SJSA1 (cell line): ENCODE data around the gene STAT5B. TPM values are rescaled to one million over a fixed set of nuclear protein-coding genes. Genes with fewer than 3 reads are reported as not detected.
"Not testable (repeated sequence)": the region's sequence is repeated elsewhere in the genome, so short reads cannot be mapped to it uniquely, and the experiment has no call there.

Experiments used
- DNase-seq, 2 experiments: peaks; one replicate each; pipeline ENCODE4 v3.0.0-alpha.2; 2015 to 2020; ENCODE audit warnings: low spot score in 2 of 2, low read depth in 1 of 2
- H3K27ac ChIP-seq: fragments of 250-450 bp; sonication (Bioruptor Pico); 2 replicates; pipeline ENCODE4 v1.5.1; 2020; ENCODE audit warnings: mild to moderate bottlenecking, moderate library complexity
- H3K27me3 ChIP-seq: fragments of 250-450 bp; sonication (Bioruptor Pico); replicated peaks from 2 replicates; pipeline ENCODE4 v1.5.1; 2020; ENCODE audit warnings: mild to moderate bottlenecking, moderate library complexity
- H3K36me3 ChIP-seq: fragments of 250-450 bp; sonication (Bioruptor Pico); 2 replicates; pipeline ENCODE4 v1.5.1; 2020; ENCODE audit warnings: mild to moderate bottlenecking
- H3K4me1 ChIP-seq: fragments of 250-450 bp; sonication (Bioruptor Pico); replicated peaks from 2 replicates; pipeline ENCODE4 v1.6.1; 2021; ENCODE audit warnings: mild to moderate bottlenecking
- H3K4me3 ChIP-seq: fragments of 250-450 bp; sonication (Bioruptor Pico); 2 replicates; pipeline ENCODE4 v1.5.1; 2020; ENCODE audit warnings: mild to moderate bottlenecking
- H3K9me3 ChIP-seq: fragments of 250-450 bp; sonication (Bioruptor Pico); replicated peaks from 2 replicates; pipeline ENCODE4 v1.5.1; 2020; ENCODE audit warnings: mild to moderate bottlenecking
- total RNA-seq: library from RNA; depleted of rRNA; stranded (reverse); fragments of >200 nt; shearing (Covaris generic); gene quantifications from 2 replicates; pipeline ENCODE4 v1.2.3, GENCODE V29; 2014

Gene STAT5B
- total RNA-seq, 1 experiment from 2014 or later, result 36.0 TPM

DNA sequence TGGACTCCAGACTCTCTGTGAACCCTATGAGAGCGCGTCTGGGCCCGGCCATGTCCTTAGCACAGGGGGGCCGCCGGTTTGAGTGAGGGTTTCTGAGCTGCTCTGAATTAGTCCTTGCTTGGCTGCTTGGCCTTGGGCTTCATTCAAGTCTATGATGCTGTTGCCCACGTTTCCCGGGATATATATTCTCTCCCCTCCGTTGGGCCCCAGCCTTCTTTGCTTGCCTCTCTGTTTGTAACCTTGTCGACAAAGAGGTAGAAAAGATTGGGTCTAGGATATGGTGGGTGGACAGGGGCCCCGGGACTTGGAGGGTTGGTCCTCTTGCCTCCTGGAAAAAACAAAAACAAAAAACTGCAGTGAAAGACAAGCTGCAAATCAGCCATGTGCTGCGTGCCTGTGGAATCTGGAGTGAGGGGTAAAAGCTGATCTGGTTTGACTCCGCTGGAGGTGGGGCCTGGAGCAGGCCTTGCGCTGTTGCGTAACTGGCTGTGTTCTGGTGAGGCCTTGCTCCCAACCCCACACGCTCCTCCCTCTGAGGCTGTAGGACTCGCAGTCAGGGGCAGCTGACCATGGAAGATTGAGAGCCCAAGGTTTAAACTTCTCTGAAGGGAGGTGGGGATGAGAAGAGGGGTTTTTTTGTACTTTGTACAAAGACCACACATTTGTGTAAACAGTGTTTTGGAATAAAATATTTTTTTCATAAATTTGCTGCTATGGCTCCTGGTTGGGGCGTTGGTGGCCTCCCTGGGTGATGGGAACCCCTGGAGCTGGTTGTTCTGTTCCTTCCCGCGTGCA is 35.2 kb upstream of the STAT5B start:
- no peaks in the 10 kb centered on the region for H3K27me3 ChIP-seq
- no peak for DNase-seq
- H3K36me3 ChIP-seq, result peaks cover 31% of the 10 kb centered on the region
- H3K27ac ChIP-seq, result no peak overlapping the region
- no peaks in the 10 kb centered on the region for H3K4me1 ChIP-seq
- H3K4me3 ChIP-seq, result no peak overlapping the region
- no peaks in the 10 kb centered on the region for H3K9me3 ChIP-seq

DNA sequence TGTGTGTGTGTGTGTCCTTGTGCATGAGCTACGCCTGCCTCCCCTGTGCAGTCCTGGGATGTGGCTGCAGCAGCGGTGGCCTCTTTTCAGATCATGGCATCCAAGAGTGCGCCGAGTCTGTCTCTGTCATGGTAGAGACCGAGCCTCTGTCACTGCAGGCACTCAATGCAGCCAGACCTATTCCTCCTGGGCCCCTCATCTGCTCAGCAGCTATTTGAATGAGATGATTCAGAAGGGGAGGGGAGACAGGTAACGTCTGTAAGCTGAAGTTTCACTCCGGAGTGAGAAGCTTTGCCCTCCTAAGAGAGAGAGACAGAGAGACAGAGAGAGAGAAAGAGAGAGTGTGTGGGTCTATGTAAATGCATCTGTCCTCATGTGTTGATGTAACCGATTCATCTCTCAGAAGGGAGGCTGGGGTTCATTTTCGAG is 34.6 kb upstream of the STAT5B start:
- Histone ChIP-seq H3K27ac (no peak overlapping the region), H3K27me3 (no peaks in the 10 kb centered on the region), H3K9me3 (no peaks in the 10 kb centered on the region), H3K36me3 (peaks cover 25% of the 10 kb centered on the region), H3K4me1 (no peaks in the 10 kb centered on the region), H3K4me3 (no peak overlapping the region)
- DNase-seq, result no peak

DNA sequence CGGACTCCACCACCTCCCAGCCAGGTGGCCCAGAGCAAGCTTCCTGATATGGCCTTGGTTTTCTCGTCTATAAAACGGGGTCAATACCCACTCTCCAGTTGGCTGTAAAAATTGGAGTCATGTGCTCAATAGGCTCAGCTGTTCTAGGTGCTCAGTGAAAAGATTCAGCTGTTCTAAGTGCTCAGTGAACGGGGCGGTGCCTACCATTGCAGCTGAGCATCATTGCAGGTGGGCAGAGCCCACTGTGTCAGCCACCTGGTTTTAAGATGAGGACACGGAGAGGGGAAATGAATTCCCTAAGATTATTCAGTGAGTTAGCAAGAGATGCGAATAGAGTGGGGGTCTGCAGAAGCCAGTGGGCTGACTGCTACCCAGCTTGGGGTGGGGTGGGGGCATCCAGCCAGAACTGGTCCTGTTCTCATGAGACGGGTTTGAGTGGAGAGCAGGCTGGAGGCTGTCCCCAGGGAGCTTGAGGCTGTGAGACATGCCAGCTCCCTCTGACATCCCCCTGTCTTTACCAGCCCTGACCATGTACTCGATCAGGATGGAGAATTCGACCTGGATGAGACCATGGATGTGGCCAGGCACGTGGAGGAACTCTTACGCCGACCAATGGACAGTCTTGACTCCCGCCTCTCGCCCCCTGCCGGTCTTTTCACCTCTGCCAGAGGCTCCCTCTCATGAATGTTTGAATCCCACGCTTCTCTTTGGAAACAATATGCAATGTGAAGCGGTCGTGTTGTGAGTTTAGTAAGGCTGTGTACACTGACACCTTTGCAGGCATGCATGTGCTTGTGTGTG is 34.0 kb upstream of the STAT5B start:
- no peaks in the 10 kb centered on the region for H3K9me3 ChIP-seq
- no peak overlapping the region for H3K27ac ChIP-seq
- no peaks in the 10 kb centered on the region for H3K27me3 ChIP-seq
- H3K4me1 ChIP-seq, result no peaks in the 10 kb centered on the region
- no peak overlapping the region for H3K4me3 ChIP-seq
- H3K36me3 ChIP-seq, result peaks cover 19% of the 10 kb centered on the region
- DNase-seq, result no peak

DNA sequence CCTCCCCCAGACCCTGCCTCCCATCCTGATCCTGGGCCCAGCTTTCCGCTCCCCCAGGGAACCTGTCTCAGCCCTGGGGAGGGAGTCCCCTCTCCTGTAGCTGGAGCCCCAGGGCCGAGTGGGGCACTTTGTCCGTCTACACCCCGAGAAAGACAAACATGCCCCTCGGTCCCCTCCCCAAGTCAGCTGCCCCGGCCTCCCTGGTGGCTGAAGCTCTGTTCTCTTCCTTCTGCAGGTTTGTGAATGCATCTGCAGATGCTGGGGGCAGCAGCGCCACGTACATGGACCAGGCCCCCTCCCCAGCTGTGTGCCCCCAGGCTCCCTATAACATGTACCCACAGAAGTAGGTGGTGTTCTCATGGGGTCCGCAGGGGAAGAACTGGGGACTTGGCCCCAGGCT is 33.0 kb upstream of the STAT5B start:
- no peak for DNase-seq

DNA sequence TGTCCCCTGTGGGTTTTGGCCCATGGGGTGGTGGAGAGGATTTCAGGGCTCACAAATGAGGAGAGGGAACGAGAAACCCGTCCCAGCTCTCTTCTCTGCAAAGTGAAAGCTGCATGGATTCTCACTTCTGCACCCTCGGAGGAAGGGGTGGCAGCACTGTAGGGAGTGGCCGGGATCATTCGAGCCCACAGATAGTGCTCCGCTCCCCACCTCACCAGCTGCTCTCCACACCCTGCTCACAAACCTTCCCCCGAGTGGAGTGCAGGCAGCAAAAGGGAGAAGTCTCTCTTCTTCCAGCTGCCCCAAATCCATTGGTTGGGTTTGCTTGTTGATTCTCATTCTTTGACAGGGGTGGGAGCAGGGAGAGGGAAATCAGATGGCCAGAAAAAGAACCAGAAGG is 32.3 kb upstream of the STAT5B start:
- no peaks in the 10 kb centered on the region for H3K9me3 ChIP-seq
- no peak overlapping the region for H3K4me3 ChIP-seq
- H3K36me3 ChIP-seq, result peaks cover 7% of the 10 kb centered on the region; the same call in 1 of the 2 replicates
- H3K27me3 ChIP-seq, result no peaks in the 10 kb centered on the region
- no peak overlapping the region for H3K27ac ChIP-seq
- H3K4me1 ChIP-seq, result no peaks in the 10 kb centered on the region
- DNase-seq, result no peak

More for the DNA sequence above, 33.0 kb upstream of the STAT5B start:
- no peaks in the 10 kb centered on the region for H3K9me3 ChIP-seq
- no peaks in the 10 kb centered on the region for H3K27me3 ChIP-seq
- H3K4me3 ChIP-seq, result no peak overlapping the region
- H3K36me3 ChIP-seq, result peaks cover 14% of the 10 kb centered on the region
- H3K27ac ChIP-seq, result no peak overlapping the region
- H3K4me1 ChIP-seq, result no peaks in the 10 kb centered on the region

DNA sequence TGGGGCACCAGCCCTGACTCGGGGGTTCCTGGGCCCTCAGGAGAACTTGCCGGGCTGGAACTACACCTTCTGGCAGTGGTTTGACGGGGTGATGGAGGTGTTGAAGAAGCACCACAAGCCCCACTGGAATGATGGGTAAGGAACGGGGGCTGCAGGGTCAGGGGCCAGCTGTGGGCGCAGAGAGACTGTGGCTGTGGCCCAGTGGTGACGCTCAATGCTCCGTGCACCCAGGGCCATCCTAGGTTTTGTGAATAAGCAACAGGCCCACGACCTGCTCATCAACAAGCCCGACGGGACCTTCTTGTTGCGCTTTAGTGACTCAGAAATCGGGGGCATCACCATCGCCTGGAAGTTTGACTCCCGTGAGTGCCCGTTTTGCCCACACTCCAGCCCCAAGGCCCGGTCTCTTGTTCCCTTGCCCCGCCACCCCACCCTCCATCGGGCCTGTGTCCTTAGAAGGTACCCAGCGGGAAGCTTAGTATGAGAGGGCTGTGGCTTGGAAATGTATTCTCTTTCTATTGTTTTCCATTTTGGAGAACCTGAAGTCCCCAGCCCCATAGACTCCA is 31.3 kb upstream of the STAT5B start:
- Histone ChIP-seq H3K36me3 (0 out of 2 replicates have a peak, but pooled peaks cover 7% of the 10 kb centered on the region), H3K27me3 (no peaks in the 10 kb centered on the region), H3K4me1 (no peaks in the 10 kb centered on the region), H3K4me3 (no peak overlapping the region), H3K9me3 (no peaks in the 10 kb centered on the region), H3K27ac (no peak overlapping the region)
- no peak for DNase-seq

DNA sequence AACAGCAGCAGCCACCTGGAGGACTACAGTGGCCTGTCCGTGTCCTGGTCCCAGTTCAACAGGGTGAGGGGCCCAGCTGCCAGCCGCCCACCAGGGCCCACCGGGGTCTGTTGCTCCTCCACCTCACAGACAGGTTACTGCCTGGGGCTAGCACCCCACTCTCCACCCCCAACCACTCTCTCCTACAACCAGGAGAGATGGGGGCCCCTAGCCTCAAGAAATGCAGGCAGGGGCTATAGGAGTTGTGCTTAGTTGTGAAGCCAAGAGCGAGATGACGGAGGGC is 30.1 kb upstream of the STAT5B start:
- H3K27me3 ChIP-seq, result no peaks in the 10 kb centered on the region
- H3K4me3 ChIP-seq, result no peak overlapping the region
- H3K36me3 ChIP-seq, result 0 out of 2 replicates have a peak, but pooled peaks cover under 1% of the 10 kb centered on the region
- H3K9me3 ChIP-seq, result no peaks in the 10 kb centered on the region
- H3K27ac ChIP-seq, result no peak overlapping the region
- no peak for DNase-seq
- H3K4me1 ChIP-seq, result no peaks in the 10 kb centered on the region

DNA sequence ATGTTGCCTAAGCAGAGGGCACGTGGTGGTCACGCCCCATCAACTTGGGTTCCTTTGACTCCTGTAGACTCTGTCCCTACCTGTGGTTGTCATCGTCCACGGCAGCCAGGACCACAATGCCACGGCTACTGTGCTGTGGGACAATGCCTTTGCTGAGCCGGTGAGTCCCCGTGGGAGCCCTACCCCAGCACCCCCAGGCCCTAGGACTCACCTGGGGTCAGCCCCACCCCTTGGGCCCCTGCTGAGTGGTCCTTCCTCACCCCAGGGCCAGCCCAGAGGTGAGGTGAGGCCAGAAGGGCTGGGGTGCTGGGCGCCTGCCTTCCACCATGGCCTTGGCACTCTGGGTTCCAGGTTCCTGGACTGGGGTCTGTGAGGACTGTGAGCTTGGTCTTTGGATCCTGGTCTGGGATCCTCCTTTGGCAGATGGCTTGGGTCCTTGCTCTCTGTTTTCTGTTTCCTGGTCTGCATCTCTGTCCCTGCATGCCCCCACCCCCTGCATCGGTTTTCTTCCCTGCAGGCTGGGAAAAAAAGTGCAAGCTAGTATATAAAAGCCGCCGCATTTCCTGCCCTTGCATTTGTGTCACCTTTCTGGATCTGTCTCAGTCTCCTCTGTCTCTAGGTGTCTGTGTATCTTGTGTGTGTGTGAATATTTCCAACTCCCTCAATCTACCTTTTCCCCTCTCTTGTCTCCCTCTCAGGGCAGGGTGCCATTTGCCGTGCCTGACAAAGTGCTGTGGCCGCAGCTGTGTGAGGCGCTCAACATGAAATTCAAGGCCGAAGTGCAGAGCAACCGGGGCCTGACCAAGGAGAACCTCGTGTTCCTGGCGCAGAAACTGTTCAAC is 29.6 kb upstream of the STAT5B start:
- H3K9me3 ChIP-seq, result no peaks in the 10 kb centered on the region
- H3K27me3 ChIP-seq, result no peaks in the 10 kb centered on the region
- DNase-seq, result no peak
- no peak overlapping the region for H3K27ac ChIP-seq
- no peaks in the 10 kb centered on the region for H3K36me3 ChIP-seq
- no peak overlapping the region for H3K4me3 ChIP-seq
- no peaks in the 10 kb centered on the region for H3K4me1 ChIP-seq

DNA sequence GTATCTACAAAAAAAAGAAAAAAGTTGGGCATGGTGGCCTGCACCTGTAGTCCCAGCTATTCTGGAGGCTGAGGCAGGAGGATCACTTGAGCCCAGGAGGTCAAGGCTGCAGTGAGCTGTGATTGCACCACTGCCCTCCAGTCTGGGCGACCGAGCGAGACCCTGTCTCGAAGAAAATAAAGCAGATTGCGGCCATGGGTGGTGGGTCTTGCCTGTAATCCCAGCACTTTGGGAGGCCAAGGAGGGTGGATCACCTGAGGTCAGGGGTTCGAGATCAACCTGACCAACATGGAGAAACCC is 28.8 kb upstream of the STAT5B start:
- H3K4me1 ChIP-seq, H3K27me3 ChIP-seq, H3K9me3 ChIP-seq, H3K4me3 ChIP-seq, H3K36me3 ChIP-seq, DNase-seq, H3K27ac ChIP-seq: not testable (repeated sequence)

DNA sequence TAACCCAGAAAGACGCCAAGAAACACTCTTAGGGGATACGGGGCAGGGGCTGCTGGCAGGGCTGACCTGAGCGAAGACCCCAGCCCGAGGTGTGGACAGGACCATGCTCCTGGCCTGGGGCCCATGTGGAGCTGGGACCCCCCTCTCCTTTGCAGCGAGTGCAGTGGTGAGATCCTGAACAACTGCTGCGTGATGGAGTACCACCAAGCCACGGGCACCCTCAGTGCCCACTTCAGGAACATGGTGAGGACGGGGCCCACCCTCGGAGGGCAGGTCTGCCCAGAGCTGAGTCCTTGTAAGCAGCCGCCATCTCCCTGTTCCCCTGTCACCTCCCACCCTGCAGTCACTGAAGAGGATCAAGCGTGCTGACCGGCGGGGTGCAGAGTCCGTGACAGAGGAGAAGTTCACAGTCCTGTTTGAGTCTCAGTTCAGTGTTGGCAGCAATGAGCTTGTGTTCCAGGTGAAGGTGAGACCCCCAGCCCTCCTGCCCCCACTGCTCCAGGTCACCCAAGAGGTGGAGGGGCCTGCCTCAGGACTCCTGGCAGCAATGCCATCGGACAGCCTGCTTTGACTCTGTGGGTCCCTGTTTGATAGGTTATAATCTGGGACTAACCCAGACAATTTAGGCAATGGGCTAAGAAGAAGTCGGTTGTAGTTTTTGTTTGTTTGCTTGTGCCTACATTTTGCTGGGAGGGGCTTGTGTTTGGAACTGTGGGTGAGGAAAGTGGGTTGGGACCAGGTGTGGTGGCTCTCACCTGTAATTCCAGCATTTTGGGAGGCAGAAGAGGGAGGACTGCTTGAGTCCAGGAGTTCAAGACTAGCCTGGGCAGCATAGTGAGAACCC is 28.2 kb upstream of the STAT5B start:
- Histone ChIP-seq H3K27ac (no peak overlapping the region), H3K27me3 (no peaks in the 10 kb centered on the region), H3K9me3 (no peaks in the 10 kb centered on the region), H3K4me1 (no peaks in the 10 kb centered on the region), H3K4me3 (no peak overlapping the region), H3K36me3 (no peaks in the 10 kb centered on the region)
- no peak for DNase-seq

DNA sequence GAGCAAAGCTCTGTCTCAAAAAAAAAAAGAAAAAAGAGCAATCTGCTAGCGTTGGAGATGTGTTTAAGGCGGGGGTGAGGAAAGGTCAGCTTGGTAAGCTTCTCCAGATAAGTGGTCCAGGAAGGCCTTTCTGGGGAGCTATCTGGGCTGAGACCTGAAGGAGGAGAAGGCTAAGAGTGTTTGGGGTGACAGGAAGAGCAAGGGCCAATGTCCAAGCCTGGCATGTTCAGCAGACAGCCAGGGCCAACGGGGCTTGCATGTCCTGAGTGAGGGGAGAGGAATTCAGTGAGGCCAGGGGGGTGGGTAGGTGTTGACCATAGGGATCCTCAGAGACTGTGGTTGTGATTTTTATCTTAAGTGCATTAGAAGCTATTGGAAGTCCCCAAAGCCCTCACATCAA is 27.5 kb upstream of the STAT5B start:
- H3K36me3 ChIP-seq, result no peaks in the 10 kb centered on the region

DNA sequence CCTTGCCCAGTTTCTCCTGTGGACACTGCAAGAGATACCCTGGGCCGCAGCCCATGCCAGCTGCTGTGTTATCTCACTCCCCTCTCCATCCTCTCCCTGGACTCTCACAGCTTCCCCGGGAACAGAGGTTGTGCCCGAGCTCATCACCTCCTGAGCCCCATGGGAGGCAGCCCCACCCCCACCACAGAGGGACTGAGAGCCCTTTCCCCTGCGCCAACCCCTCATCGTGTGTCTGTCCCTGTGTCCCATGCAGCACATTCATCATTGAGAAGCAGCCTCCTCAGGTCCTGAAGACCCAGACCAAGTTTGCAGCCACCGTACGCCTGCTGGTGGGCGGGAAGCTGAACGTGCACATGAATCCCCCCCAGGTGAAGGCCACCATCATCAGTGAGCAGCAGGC is 24.8 kb upstream of the STAT5B start:
- Histone ChIP-seq H3K4me3 (no peak overlapping the region), H3K36me3 (no peaks in the 10 kb centered on the region), H3K4me1 (no peaks in the 10 kb centered on the region), H3K9me3 (no peaks in the 10 kb centered on the region), H3K27ac (no peak overlapping the region), H3K27me3 (no peaks in the 10 kb centered on the region)
- no peak for DNase-seq

More for the DNA sequence above, 27.5 kb upstream of the STAT5B start:
- H3K27me3 ChIP-seq, result no peaks in the 10 kb centered on the region
- no peaks in the 10 kb centered on the region for H3K4me1 ChIP-seq
- H3K9me3 ChIP-seq, result no peaks in the 10 kb centered on the region
- no peak overlapping the region for H3K27ac ChIP-seq
- no peak overlapping the region for H3K4me3 ChIP-seq
- DNase-seq, result no peak

DNA sequence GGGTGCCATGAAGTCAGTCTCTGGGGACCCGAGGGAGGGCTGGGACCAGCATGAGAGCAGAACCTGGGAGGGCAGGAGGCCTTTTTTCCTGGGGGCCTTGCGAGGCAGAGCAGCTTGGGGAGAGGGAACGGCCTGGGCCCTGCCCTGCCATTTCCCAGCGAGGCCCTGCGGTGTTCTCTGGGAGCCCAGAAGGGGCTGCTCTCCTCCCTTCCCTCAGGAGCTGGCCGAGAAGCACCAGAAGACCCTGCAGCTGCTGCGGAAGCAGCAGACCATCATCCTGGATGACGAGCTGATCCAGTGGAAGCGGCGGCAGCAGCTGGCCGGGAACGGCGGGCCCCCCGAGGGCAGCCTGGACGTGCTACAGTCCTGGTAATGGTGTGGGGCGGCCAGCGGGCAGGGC is 23.7 kb upstream of the STAT5B start:
- H3K9me3 ChIP-seq, H3K27me3 ChIP-seq, H3K4me1 ChIP-seq, H3K4me3 ChIP-seq, DNase-seq, H3K27ac ChIP-seq, H3K36me3 ChIP-seq: not testable (repeated sequence)
